ENCODE data around the gene SHANK3.

SHANK3 gene

DNA sequence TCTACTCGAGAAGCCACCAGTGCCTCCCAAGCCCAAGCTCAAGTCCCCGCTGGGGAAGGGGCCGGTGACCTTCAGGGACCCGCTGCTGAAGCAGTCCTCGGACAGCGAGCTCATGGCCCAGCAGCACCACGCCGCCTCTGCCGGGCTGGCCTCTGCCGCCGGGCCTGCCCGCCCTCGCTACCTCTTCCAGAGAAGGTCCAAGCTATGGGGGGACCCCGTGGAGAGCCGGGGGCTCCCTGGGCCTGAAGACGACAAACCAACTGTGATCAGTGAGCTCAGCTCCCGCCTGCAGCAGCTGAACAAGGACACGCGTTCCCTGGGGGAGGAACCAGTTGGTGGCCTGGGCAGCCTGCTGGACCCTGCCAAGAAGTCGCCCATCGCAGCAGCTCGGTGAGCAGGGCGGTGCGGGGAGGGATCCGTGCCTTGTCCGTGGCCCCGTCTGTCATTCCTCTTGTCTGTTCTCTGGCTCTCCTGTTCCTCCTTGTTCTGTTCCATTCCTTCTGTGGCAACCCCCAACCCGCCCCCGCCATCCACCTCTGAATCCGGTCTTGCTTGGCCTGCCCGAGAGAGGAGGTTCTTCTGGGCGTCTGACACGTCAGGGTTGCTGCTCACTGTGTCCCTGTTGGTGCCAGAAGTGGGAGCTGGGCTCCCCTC lies 49.6 kb downstream of the SHANK3 start:
- TF ChIP-seq CTCF (IDR thresholded peaks at IDR 0.05): no peak
